Right lobe of liver (tissue), 6 donors: ENCODE data around the gene TRMT10C. TPM values are rescaled to one million over a fixed set of nuclear protein-coding genes. Genes with fewer than 3 reads are reported as not detected.
A peak's percentile ranks its signal among the peaks of the same experiment; 100 is the strongest.

Experiments
- ATAC-seq, 4 donors: fragments of 200-7000 bp; cut with Tn5 transposase; one replicate each; pipeline ENCODE4 v1.9.1; 2020; ENCODE audit warnings: mild to moderate bottlenecking in 4 of 4, moderate library complexity in 4 of 4
- DNase-seq, 3 donors: peaks; one replicate each; pipeline ENCODE4 v3.0.0-alpha.2; 2020
- H3K27ac ChIP-seq, 3 donors: fragments of 200-600 bp; one replicate each; pipeline ENCODE4 v1.8.0; 2022
- H3K27me3 ChIP-seq, 2 donors: fragments of 200-600 bp; one replicate each; pipeline ENCODE4 v1.8.0; 2022
- H3K36me3 ChIP-seq, 4 donors: fragments of 200-600 bp; sonication (generic) in 1 of 4; one replicate each; pipeline versions ENCODE4 v1.5.1 to v1.8.0; 2017 to 2022; ENCODE audit warnings: control low read depth in 1 of 4
- H3K4me1 ChIP-seq, 4 donors: fragments of 200-600 bp; sonication (generic) in 1 of 4; one replicate each; pipeline versions ENCODE4 v1.5.1 to v1.8.0; 2017 to 2022; ENCODE audit warnings: control low read depth in 1 of 4
- H3K4me3 ChIP-seq, 3 donors: fragments of 200-600 bp; one replicate each; pipeline ENCODE4 v1.8.0; 2022
- H3K9me3 ChIP-seq, 4 donors: fragments of 200-600 bp; sonication (generic) in 1 of 4; one replicate each; pipeline versions ENCODE4 v1.5.1 to v1.8.0; 2017 to 2022; ENCODE audit warnings: control low read depth in 1 of 4
- CTCF ChIP-seq, 4 donors: fragments of 200-600 bp in 3 of 4; fragments of 450-650 bp in 1 of 4; IDR thresholded peaks; one replicate each; pipeline versions ENCODE4 v1.5.1 to v1.8.0; 2016 to 2022; ENCODE audit warnings: antibody characterized with exemption in 4 of 4, mild to moderate bottlenecking in 2 of 4
- POLR2A ChIP-seq: fragments of 450-650 bp; IDR thresholded peaks from one replicate; pipeline ENCODE4 v1.6.1; 2017; ENCODE audit warnings: antibody characterized with exemption, mild to moderate bottlenecking
- WGBS: methylation state at CpG from one replicate; pipeline ENCODE4 v1.1.6; 2018; ENCODE audit warnings: low coverage, low lambda C conversion rate; ENCODE audit not compliant: insufficient coverage; ENCODE audit errors: missing lambda C conversion rate; 5-methylcytosine and 5-hydroxymethylcytosine counted together
- intact Hi-C, 2 donors: fragments of 100-400 bp; cut with DNase I; formaldehyde crosslinking; loops; one replicate each; pipeline versions ENCODE4 v1.11.2 to v1.14.1; 2022
- total RNA-seq, 6 experiments: library from RNA; depleted of rRNA in 2 of 6; stranded (reverse); fragments of >200 nt in 2 of 6; fragmentation: NEBNext Ultra II Directional in 3 of 6; extraction: Animal tissue kit (Norgen Biotek cat#: 25700) in 3 of 6; gene quantifications; one replicate each; pipeline versions ENCODE4 v1.1.0 to v1.2.4, GENCODE V29; 2016 to 2023
- donor health status: DM: no; HTN: yes; CAD: no.
- donor health status: DM: no; HTN: no; CAD: no.
- donor health status: DM: no; HTN: no; CAD: no.
- donor health status: DM: no; HTN: yes; CAD: no.
- donor health status: DM: no; HTN: yes; CAD: no.

The TRMT10C gene
- total RNA-seq, 6 experiments from 2014 or later = 9.7 to 28.0 (median 13.3) TPM

GRCh38 chr3:101518421-101518871 is 43.2 kb upstream of the TRMT10C start:
- Histone ChIP-seq H3K27me3 (peaks cover 0 to 3% of the 10 kb centered on the region in 2 donors), H3K4me3 (no peak overlapping the region), H3K36me3 (no peaks in the 10 kb centered on the region), H3K9me3 (no peaks in the 10 kb centered on the region), H3K27ac (no peak overlapping the region), H3K4me1 (peaks cover 0 to 4% (median 0%) of the 10 kb centered on the region in 4 donors)
- TF ChIP-seq CTCF (IDR thresholded peaks at IDR 0.05) (no peak), POLR2A (no peak)
- WGBS = 68% methylated on average over 3 of the region's 3 CpGs
- intact Hi-C loops = no loop called here
- DNase-seq (no peak), ATAC-seq (peak in 1 of 4 donors; percentile 26)

- no peaks in the 10 kb centered on the region for H3K36me3 ChIP-seq
- no peak overlapping the region for H3K27ac ChIP-seq
- intact Hi-C loops = no loop called here
- H3K27me3 ChIP-seq = peaks cover 0 to 3% of the 10 kb centered on the region in 2 donors
- no peak overlapping the region for H3K4me3 ChIP-seq
- ATAC-seq (peak in 3 of 4 donors; percentile 72 to 89 (median 80)), DNase-seq (peak in 1 of 3 donors; percentile 27)
- no peaks in the 10 kb centered on the region for H3K9me3 ChIP-seq
- TF ChIP-seq POLR2A = no peak
- no peak for TF ChIP-seq CTCF (IDR thresholded peaks at IDR 0.05)
- 47% methylated on average over 6 of the region's 6 CpGs for WGBS
- H3K4me1 ChIP-seq = no peaks in the 10 kb centered on the region
Observed at GRCh38 chr3:101519685-101520365, 41.8 kb upstream of the TRMT10C start.

- no peak for ATAC-seq
Observed at GRCh38 chr3:101521211-101521701, 40.4 kb upstream of the TRMT10C start.

GRCh38 chr3:101527441-101527840 is 34.2 kb upstream of the TRMT10C start:
- Histone ChIP-seq H3K4me1 (no peaks in the 10 kb centered on the region), H3K27me3 (no peaks in the 10 kb centered on the region), H3K4me3 (no peak overlapping the region), H3K27ac (no peak overlapping the region), H3K9me3 (no peaks in the 10 kb centered on the region), H3K36me3 (no peaks in the 10 kb centered on the region)
- no peak for ATAC-seq
- intact Hi-C loops = no loop called here
- no peak for DNase-seq
- 85% methylated on average over 4 of the region's 4 CpGs for WGBS
- TF ChIP-seq POLR2A (no peak), CTCF (IDR thresholded peaks at IDR 0.05) (no peak)

More at GRCh38 chr3:101521211-101521701, 40.4 kb upstream of the TRMT10C start:
- Histone ChIP-seq H3K9me3 (no peaks in the 10 kb centered on the region), H3K4me3 (no peak overlapping the region), H3K27me3 (peaks cover 0 to 3% of the 10 kb centered on the region in 2 donors), H3K27ac (no peak overlapping the region), H3K36me3 (no peaks in the 10 kb centered on the region), H3K4me1 (no peaks in the 10 kb centered on the region)
- TF ChIP-seq POLR2A (no peak), CTCF (IDR thresholded peaks at IDR 0.05) (no peak)
- DNase-seq = no peak
- intact Hi-C loops = no loop called here
- 33% methylated on average over 4 of the region's 4 CpGs for WGBS
